Kidney epithelial cell (primary cell): ENCODE measurements around the gene SULT6B1. TPM values are rescaled to one million over a fixed set of nuclear protein-coding genes. Genes with fewer than 3 reads are reported as not detected.
"Not testable (repeated sequence)": the region's sequence is repeated elsewhere in the genome, so short reads cannot be mapped to it uniquely, and the experiment has no call there.

Experiments used
- DNase-seq: peaks from one replicate; pipeline ENCODE4 v3.0.0-alpha.2; 2010; ENCODE audit warnings: low read depth
- H3K27me3 ChIP-seq: 2 replicates; pipeline ENCODE4 v1.6.0; 2011; ENCODE audit warnings: low read length; ENCODE audit not compliant: control insufficient read depth, insufficient read depth
- H3K36me3 ChIP-seq: 2 replicates; pipeline ENCODE4 v1.5.1; 2011; ENCODE audit warnings: low read length; ENCODE audit not compliant: control insufficient read depth, insufficient read depth
- H3K4me3 ChIP-seq: 2 replicates; pipeline ENCODE4 v1.5.1; 2011; ENCODE audit warnings: low read depth, mild to moderate bottlenecking, control low read depth, low read length
- CTCF ChIP-seq: IDR thresholded peaks from 2 replicates; pipeline ENCODE4 v1.5.1; 2011; ENCODE audit warnings: mild to moderate bottlenecking, moderate library complexity, low read length, control low read depth, inconsistent platforms; ENCODE audit not compliant: insufficient read depth, poor library complexity, severe bottlenecking
- total RNA-seq: library from RNA; depleted of rRNA; stranded (reverse); fragments of >200 nt; gene quantifications from 2 replicates; pipeline ENCODE4 v1.2.3, GENCODE V29; 2015

SULT6B1 gene
- total RNA-seq, 1 donor from 2014 or later = not detected

GRCh38 chr2:37226863-37227262 is 38.4 kb upstream of the SULT6B1 start:
- no peak for TF ChIP-seq CTCF
- DNase-seq = no peak
- Histone ChIP-seq H3K36me3 (no peaks in the 10 kb centered on the region), H3K27me3 (no peaks in the 10 kb centered on the region), H3K4me3 (no peak overlapping the region)

- H3K4me3 ChIP-seq, H3K27me3 ChIP-seq, H3K36me3 ChIP-seq, DNase-seq: not testable (repeated sequence)
Observed at GRCh38 chr2:37225129-37225528, 36.7 kb upstream of the SULT6B1 start.

- TF ChIP-seq CTCF = no peak
- Histone ChIP-seq H3K27me3 (no peaks in the 10 kb centered on the region), H3K36me3 (no peaks in the 10 kb centered on the region), H3K4me3 (no peak overlapping the region)
- no peak for DNase-seq
Observed at GRCh38 chr2:37224063-37224462, 35.6 kb upstream of the SULT6B1 start.

- Histone ChIP-seq H3K4me3 (no peak overlapping the region), H3K27me3 (no peaks in the 10 kb centered on the region), H3K36me3 (no peaks in the 10 kb centered on the region)
- TF ChIP-seq CTCF = no peak
- DNase-seq = no peak
Observed at GRCh38 chr2:37223131-37223530, 34.7 kb upstream of the SULT6B1 start.

- Histone ChIP-seq H3K4me3 (no peak overlapping the region), H3K27me3 (no peaks in the 10 kb centered on the region)
Observed at GRCh38 chr2:37219046-37219445, 30.6 kb upstream of the SULT6B1 start.

GRCh38 chr2:37215250-37215649 is 26.8 kb upstream of the SULT6B1 start:
- TF ChIP-seq CTCF = no peak
- Histone ChIP-seq H3K4me3 (no peak overlapping the region), H3K27me3 (no peaks in the 10 kb centered on the region), H3K36me3 (no peaks in the 10 kb centered on the region)
- DNase-seq = no peak

More at GRCh38 chr2:37219046-37219445, 30.6 kb upstream of the SULT6B1 start:
- DNase-seq = no peak
- H3K36me3 ChIP-seq = no peaks in the 10 kb centered on the region
- no peak for TF ChIP-seq CTCF
